Thyroid gland (tissue), 4 donors: ENCODE data around the gene WDR89.

ENCODE experiments used
- CTCF ChIP-seq, 6 experiments: fragments of 200-600 bp in 3 of 6; fragments of 450-650 bp in 3 of 6; sonication (generic) in 3 of 6; IDR thresholded peaks; one replicate each; pipeline ENCODE4 v1.5.1; 2016 to 2019; ENCODE audit warnings: antibody characterized with exemption in 6 of 6, mild to moderate bottlenecking in 2 of 6, inconsistent platforms in 1 of 6, moderate library complexity in 1 of 6
- POLR2A ChIP-seq, 2 donors: fragments of 450-650 bp; IDR thresholded peaks; one replicate each; pipeline ENCODE4 v1.6.1; 2017; ENCODE audit warnings: antibody characterized with exemption in 2 of 2, mild to moderate bottlenecking in 2 of 2, moderate library complexity in 1 of 2

- TF ChIP-seq CTCF (IDR thresholded peaks at IDR 0.05) (peak in 1 of 6 experiments; percentile 15), POLR2A (IDR thresholded peaks at IDR 0.05) (no peak)
Measured at GRCh38 chr14:63633801-63634200, 7.9 kb downstream of the WDR89 start.
